NCI-H82 treated with DMSO at 0.1 percent for 48 hours (cell line): ENCODE measurements around the gene SLC38A8.

Experiments used
- DNase-seq: peaks from one replicate; lab custom pipeline; 2025; ENCODE audit not compliant: unreplicated experiment; lab: John Stamatoyannopoulos, UW

SLC38A8 gene

DNA sequence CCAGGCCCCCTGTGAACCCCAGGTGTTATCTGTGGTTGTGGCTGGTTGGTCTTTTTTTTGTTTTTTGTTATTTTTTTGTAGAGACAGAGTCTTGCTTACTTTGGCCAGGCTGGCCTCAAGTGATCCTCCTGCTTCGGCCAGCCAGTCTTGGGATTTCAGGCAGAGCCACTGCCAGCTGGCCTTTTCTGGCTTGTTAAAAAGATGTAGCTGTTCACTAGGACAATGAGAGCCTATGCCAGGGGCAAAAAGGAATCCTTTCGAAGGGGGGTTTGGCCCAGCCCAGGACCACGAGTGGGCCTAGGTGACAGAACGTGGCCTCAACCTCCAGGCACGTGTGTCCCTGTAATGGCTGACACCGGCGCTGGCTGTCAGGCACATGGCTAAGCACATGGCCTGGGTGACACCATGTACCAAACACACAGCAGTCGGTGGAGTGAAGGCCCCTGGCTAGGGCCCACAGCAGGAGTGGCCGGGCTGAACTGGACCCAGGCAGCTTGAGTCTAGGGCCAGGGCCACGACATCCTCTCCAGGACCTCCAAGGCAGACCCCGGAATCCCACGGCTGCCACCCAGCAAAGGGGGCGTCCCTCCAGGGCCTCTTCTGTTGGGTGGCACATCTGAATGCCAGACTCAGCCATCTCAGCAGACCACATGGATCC, 6.9 kb upstream of the SLC38A8 start:
- no peak for DNase-seq

DNA sequence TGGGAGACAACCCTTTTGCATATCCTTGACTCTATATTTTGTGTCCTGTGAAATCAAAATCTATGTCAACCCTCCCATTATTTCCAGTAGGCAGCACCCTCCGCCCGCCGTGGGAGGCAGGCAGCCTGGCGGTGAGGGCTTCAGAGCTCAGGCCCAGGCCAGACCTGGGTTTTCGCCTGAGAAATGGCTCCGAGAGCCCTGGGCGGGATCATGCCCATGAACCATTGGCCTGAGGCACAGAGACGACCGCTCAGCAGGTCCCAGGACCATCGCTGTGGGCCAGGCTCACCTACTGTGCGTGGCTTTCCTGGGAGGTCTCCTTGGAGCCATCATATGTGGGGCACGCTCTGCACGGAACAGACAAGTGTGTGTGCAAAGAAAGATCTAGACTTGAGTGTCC, 6.3 kb upstream of the SLC38A8 start:
- DNase-seq: no peak

DNA sequence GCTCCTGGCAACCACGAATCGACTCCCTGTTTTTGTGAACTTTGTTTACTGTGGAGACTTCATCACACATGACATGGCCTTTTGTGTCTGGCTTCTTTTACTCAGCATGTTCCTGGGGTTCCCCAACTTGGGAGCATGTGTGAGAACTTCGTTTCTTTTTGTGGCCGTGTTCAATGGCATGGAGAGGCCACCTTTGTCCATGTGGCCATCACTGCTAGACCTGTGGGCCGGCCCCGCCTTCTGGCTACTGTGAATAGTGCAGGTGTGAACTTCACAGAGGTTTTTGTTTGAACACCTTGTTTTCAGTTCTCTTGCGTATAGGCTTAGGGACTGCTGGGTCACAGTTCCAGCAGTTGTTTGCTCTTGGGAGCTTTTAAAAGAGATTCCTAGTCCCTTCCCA, 5.7 kb upstream of the SLC38A8 start:
- no peak for DNase-seq

DNA sequence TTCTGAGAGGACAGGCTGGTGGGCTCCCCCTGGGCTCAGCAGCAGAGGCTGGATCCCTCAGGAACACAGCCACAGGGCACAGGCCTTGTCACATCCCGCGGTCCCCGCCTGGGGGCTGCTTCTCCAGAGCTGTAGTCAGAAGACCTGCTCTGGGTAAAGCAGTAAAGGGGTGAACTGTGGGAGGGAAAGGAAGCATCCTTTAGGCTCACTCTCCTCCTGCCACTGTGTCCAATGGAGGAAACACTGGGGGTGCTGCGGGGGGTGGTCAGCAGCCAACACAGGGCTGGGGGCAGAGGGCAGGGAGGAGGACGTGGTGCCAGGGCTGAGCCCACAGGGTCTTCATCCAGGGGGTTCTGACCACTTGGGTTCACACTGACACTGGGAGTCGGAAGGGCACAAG, 5.0 kb upstream of the SLC38A8 start:
- DNase-seq: no peak

DNA sequence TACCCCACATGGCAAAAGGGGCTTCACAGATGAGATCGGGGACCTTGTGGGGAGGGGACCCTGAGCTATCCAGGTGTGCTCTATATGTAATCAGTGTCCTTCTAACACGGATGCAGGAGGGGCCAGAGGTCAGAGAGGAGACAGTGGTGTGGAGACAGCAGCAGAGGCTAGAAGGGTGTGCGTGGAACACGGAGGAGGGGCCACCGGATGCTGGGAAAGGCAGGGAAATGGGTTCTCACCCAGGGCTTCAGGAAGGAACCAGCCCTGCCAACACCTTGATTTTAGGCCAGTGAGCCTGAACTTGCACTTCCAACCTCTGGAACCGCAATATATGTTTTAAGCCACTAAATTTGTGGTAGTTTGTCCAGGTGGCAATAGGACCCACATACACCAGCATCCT, 4.6 kb upstream of the SLC38A8 start:
- DNase-seq: no peak

DNA sequence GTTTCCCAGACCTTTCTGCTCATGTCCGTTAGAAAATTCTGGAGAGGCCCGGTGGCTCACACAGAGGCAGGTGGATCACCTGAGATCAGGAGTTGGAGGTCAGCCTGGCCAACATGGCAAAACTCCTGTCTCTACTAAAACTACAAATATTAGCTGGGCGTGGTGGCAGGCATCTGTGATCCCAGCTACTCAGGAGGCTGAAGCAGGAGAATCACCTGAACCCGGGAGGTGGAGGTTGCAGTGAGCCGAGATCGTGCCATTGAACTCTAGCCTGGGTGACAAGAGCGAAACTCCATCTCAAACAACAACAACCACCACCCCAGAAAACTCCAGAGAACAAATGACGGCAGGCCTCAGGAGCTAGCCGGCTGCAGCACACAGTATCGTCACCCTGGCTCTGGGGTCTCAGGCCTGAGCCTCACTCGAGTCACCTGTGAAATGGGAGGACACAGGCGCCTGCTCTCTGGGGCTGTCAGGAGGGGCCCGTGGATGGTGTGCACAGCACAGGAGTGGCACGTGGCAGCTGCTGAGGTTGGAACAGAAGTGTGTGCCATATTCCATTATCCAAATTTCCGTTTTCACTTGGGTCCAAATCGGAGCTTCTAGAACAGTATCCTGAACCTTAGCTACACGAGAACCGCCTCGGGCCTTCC, 3.3 kb upstream of the SLC38A8 start:
- no peak for DNase-seq

DNA sequence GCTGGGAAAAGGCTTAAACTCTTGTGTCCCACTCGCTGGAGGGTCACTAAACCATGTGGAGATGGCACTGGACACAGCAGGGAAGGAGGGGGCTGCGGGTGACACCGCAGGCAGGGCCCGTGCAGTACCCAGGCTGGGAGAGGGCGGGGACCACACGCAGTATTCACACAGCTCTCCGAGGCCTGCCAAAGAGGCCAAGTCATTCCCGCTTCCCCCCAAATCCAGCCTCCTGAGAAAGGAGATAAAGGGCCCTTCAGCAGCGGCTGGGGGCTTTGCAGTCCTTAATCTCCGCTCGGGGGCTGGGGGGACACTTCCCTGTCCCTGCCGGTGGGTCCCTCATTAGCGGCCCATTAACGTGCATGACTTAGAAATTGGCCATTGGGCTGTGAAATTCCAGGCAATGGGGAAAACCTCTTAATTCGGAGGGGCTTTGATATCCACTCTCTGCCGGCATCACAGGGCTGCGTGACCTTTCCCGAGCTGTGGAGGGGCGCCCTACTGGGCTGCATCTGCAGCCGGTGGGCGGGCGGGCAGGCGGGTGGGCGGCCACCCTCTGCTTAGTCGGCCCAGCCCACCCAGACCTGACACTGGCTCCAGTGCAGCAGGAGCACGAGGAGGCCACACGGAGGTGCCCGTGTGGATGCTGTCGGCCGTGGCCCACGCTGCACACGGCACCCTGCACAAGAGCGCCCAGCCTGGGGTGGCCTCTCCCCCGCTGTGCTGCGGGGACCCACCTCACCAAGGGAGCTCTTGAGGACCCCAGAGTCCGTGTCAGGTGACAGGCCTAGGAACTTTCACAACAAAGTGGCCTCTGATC, 2.6 kb upstream of the SLC38A8 start:
- DNase-seq: no peak

DNA sequence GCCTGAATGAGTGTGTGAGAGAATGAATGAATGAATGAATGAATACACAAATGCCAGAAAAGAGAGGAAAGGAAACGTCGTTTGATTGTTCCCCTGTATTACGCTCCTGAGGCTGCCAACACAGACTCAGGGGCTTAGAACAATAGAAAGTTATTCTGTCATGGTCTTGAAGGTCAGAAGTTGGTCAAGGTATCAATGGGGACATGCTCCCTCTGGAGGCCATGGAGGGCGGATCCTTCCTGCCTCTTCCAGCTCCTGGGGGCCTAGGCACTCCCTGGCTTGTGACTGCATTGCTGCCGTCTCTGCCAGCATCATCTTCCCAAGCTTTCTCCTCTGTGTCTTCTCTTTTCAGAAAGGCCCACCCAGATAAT, 1.5 kb upstream of the SLC38A8 start:
- no peak for DNase-seq

DNA sequence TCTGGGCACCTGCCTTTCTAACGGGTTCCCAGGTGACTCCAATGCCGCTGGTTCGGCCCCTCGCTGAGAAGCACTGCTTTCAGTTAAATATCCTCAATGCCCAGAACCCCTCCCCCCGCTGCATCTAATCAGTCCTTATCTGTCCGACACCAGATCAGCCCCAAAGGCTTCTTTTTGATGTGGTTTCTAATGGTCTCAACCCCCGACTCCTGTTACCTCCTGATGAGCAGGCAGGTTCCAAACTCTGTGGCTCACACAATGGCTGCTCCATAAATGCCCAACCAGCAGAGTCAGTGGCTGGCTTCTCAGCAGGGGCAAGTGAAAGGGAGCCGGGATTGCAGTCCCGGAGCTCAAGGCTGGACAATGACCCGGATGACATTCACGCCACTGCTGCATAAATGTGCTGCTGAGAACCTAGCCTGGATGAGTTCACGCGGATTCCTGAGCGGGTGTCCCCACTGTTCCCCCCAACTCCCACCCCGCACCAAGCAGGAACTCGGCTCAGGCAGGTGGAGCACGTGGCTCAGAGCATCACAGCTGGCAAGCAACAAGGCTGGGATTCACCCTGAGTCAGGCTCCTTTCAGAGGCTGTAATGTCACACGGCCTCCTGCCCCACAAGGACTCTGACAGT, 1.0 kb upstream of the SLC38A8 start:
- DNase-seq: no peak

DNA sequence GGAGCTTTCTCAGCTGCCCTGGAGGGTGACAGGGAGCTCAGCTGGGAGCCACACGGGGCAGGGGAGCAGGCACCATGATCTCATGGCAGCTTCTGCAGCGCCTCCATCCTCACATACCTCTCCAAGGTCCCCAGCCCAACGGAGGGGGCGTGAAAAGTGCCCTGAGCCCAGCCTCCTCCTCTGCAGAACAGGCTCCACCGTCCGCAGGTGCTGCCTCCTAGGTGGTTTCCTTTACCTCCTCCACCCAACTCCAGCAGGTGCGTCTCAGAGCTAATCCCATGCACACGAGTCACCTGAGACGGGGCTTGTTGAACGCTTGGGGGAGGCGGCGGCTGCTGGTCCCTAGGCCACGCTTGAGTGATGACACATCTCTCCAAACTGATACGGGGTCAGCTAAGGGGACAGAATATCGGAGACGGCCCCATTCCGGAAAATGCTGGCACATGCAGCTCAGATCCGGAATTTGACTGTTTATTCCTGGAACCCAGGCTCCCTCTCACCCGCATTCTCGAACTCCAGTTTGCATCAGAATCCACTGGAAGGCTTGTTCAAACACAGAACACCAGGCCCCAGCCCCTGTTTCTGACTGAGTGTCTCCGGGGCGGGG, 387 bp upstream of the SLC38A8 start:
- DNase-seq: no peak

DNA sequence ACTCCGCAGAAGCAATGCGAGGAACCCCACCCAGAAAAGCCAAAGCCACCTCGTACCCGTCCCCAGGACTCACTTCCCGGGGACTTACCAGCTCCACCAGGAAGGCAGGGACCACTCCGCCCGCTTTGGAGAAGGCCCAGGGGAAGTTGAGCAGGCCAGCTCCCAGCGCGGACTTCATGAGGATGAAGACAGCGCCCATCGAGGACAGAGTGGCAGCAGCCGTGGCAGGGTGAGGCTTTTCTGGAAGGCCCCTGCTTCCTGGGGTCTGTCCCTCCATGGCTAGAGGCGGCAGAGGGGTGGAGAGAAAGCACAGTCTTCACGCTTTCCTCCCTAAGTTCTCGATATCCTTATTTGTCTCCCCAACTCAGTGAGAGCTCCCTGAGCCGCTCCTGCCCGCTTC, 714 bp downstream of the SLC38A8 start:
- no peak for DNase-seq

DNA sequence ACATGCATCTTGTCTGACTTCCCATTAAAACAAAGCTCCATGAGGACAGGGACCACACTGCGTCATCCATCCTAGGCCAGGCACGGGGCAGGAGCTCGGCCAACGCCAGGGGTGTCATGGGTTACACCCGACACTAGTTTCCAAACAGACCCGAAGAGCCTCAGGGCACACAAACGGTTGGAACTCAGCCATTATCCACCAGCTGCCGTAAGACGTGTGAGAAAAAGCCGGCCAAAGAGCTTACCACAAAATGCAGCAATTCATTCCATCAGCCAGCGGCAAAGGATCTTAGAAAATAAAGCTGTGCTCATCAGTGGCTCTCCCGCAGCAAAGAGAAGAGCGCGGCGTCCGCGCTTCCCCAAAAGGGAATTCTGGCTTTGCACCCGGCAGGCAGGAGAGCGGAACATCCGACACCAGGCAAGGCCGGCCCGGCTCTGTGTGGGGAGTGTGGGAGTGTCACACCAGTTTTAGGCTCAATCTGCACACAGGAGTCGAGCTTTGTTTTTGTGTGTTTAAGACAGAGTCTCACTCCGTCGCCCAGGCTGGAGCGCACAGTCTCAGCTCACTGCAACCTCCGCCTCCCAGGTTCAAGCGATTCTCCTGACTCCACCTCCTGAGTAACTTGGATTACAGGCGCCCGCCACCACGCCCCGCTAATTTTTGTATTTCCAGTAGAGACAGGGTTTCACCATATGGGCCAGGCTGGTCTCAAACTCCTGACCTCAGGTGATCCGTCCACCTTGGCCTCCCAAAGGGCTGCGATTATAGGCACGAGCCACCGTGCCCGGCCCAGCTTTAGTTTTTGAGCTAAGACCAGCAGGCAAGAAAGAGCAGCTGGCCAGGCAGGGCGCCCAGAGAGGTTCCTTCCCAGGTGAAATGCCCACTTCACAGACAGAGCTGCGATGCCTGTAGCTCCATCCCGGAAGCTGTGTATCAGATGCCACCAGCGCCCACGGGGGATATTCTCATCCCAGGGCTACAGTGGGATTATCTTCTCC, 1.5 kb downstream of the SLC38A8 start:
- no peak for DNase-seq

DNA sequence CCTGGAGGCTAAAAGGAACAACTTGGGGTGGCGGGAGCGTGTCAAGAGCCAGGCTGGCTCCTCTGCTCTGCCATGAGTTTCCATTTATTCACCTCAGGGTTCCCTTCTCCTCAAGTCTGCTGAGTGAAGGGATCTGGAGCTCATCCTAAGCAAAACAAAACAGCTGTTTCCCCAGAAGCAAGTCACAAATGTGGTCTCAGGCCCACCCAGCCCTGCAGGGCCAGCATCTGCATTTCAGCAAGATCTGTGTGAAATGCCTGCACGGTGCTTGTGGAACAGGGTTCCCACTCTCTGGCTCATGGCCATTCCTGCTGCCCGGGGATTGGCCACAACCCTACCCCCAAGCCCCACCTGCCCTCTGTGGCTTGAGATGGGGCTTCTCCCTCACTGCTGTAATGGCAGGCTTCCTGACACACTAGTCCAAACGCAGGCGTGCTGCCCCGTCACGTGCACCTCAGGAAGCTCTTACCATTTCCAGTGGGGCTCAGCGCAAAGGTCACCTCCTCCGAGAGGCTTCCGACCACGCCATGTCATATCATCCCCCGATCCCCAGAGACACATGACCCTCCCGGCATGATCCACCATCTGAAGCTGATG, 2.3 kb downstream of the SLC38A8 start:
- no peak for DNase-seq

DNA sequence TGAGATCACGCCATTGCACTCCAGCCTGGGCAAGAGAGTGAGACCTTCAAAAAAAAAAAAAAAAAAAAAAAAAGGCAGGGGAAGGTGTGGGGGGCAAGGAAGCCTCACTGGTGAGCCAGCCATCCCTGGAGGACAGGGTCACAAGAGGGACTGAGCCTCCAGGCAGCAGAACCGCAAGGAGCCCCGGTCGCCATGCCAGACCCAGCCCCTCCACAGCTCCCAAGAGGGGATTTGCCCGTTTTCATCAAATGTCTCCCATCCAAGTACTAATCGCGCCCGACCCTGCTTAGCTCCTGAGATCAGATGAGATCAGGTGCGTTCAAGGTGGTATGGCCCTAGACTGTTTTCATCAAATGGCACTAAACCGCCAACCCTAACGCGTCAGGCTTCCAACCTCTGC, 2.9 kb downstream of the SLC38A8 start:
- no peak for DNase-seq

DNA sequence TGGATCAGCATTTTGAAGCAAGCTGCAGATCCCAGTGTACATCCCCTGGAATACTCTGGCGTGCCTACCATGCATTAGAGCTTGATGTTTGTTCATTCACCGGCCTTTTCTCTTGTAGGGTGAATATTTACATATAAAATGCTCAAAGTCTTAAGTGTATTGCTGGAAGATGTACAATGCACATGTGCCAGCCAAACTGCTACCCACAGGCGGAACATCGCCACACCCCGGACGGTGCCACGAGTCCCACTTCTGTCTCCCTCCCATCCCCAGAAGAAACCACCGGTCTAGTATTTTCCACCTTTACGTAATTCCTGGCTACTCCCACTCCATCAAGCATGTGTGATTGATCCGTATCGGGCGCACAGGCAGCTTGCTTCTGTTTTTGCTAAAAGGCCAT, 4.1 kb downstream of the SLC38A8 start:
- DNase-seq: no peak

DNA sequence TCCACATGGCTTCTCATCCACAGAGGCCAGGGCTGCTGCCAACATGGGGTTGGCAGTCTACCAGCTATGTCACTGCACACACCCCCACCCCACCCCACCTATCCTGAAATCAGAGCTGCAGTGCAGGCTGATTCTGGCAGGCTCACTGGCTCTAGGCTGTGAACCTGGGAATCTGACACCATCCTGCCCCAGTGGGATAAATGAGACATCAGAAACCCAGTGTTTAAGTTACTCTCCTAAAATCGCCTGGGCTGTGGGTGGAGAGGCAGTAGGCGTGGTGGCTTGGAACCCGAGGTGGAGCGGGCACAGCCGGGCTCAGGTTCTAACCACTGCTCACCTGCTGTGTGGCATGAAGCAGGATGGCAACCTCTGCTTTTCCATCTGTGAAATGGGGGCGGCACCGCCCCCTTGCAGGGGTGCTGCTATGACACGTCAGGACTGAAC, 5.6 kb downstream of the SLC38A8 start:
- DNase-seq: no peak

DNA sequence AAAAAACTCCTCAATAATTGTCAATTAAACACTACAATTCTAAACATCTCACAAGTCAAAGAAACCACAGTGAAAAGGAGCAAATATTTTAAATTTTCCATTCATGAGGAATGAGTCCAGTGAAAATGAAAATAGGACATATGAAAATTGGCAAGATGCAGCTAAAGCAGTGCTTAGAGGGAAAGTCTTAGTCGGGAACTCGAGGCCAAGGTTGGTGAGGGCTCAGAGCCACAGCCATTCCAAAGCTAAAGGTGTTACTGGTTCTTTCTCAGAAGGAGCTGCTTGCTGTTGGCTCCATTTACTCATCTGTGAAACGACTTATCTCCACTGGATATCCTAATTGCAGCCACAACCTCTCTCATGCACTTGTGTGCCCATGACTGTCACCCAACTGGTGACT, 6.5 kb downstream of the SLC38A8 start:
- DNase-seq: no peak

DNA sequence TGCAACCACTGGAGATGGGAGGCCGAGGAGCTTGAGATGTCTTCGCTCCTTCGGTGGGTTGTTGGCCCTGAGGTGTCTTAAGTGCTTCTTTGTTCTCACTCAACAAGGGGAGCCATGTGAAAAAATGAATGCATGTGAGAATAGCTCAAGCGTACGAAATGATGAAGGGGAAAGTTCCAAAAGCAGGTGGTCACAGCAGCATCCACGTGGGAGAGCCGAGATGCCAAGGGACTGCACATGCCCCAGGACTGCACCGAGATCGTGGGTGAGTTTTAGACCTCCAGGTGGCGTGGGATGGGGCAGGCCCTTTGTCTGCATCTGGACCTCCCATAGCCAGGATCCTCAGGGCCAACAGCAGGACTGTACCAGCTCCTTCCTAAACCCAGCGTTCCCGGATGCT, 8.1 kb downstream of the SLC38A8 start:
- no peak for DNase-seq

DNA sequence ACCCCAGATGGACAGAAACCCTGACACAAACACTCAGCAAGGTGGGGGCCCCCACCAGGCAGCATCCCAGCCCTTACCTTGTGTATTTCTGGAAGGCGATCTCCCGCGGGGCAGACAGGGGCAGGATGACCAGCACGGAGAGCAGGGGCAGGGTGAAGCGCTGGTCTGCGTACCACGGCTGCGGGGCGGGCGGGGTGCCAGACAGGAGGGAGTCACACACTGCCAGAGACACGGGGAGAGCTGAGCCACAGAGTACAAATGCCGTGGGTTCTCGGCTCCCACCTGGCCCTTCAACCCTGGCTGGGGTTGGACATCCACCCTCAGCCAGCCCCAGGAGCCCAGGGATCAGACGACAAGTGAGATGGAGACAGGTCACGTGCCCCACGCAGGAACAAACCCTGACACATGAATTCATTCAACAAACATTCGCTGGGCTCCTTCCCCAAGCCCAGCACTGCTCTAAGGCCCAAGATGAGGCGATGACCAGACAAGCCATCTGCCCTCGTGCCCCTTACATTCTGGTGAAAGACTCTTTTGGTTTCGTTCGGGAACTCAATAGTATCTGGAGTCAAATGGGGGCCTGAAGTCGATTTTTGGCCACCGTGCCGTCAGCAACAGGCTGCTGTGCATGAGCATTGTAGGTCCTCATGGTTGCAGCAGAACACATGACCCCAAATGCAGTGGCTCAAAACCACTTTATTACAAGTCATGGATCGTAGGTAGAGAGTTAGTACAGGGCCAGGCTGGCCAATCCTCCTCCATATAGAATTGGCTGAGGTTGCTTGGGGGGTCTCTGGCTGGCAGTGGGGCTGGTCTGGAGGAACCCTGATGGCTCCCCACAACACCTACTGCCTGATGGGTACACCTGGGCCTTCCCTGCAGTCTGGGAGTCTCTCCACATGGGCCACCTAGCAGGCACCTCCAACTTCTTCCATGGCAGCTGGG, 9.1 kb downstream of the SLC38A8 start:
- no peak for DNase-seq
